ENCODE data around the gene CFHR3. TPM values are rescaled to one million over a fixed set of nuclear protein-coding genes. Genes with fewer than 3 reads are reported as not detected.
A peak's percentile ranks its signal among the peaks of the same experiment; 100 is the strongest.
"Not testable (repeated sequence)": the region's sequence is repeated elsewhere in the genome, so short reads cannot be mapped to it uniquely, and the experiment has no call there.

CFHR3 gene
- polyA plus RNA-seq: under 1 TPM in 1 of 4 donors, not detected in 3; 0.04 TPM
- long read RNA-seq, donor 1: 0 reads
- long read RNA-seq, donor 2: 0 reads
- long read RNA-seq, donor 3: 0 reads
- long read RNA-seq, donor 4: 0 reads
- long read RNA-seq, donor 5: 0 reads
- long read RNA-seq, donor 6: 0 reads
- long read RNA-seq, donor 7: 0 reads
- long read RNA-seq, donor 8: 0 reads
- long read RNA-seq, donor 9: 0 reads
- long read RNA-seq, donor 10: 0 reads

DNA sequence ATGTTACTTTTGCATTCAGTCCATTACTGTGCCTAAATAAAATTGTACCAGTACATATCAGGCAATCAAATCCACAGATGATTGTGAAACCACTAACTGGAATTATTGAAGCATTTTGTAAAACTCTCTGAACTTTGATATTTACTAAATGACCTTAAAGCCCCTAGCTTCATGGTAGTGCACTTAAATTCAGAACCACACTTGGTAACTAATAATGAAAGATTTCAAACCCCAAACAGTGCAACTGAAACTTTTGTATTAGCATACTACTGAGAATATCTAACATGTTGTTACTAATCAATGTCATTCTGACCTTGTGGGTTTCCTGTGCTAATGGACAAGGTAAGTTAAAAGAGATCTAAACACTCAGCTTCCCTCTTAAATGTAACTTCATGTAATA, at the start of gene CFHR3:
CFHR3 (plus strand) TSS at position 238 of the 400 bp plus-strand sequence; CDS start at position 285, 47 bp downstream.
- Histone ChIP-seq H3K9me3 (ENCODE audit: control insufficient read depth in 2 of 2, insufficient read depth in 1 of 2, low read depth in 1 of 2, low read length in 1 of 2) (no peaks in the 10 kb centered on the region), H3K27ac (ENCODE audit: low read depth in 1 of 3, low read length in 2 of 3) (no peak within 1 kb of the TSS), H3K27me3 (ENCODE audit: control insufficient read depth in 3 of 3, insufficient read depth in 3 of 3, low read length in 3 of 3) (no peaks in the 10 kb centered on the region), H3K4me1 (ENCODE audit: control insufficient read depth in 3 of 3, insufficient read depth in 2 of 3, low read depth in 1 of 3, low read length in 2 of 3) (no peaks in the 10 kb centered on the region), H3K4me3 (ENCODE audit: low read depth in 1 of 3, low read length in 3 of 3) (no peak within 1 kb of the TSS), H3K36me3 (ENCODE audit: control insufficient read depth in 3 of 3, insufficient read depth in 2 of 3, low read depth in 1 of 3, low read length in 3 of 3) (no peaks in the 10 kb centered on the region)
- DNase-seq: no peak
- no peak for FAIRE-seq

DNA sequence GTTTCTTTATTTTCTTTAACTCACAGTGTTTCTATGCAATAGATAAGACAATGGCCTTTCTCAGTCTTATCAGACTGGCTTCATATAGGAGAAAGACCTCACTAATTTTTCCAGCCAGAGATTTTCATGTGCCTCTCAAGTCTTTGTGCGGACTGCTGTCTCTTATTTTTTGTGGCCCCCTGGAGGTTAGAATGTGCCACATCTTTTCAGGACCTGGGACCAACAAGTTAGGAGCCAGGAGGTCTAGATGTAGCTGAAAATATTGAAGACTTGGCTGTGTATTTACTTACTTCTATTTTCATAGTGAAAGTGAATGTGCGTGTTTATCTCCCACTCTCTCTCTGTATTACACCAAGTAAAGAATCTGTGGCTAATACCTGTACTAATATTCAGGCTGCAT, 42.1 kb upstream of the CFHR3 start:
- no peak for DNase-seq
- H3K27me3 ChIP-seq (ENCODE audit: control insufficient read depth in 3 of 3, insufficient read depth in 3 of 3, low read length in 3 of 3): no peaks in the 10 kb centered on the region
- no peaks in the 10 kb centered on the region for H3K4me1 ChIP-seq (ENCODE audit: control insufficient read depth in 3 of 3, insufficient read depth in 2 of 3, low read depth in 1 of 3, low read length in 2 of 3)
- H3K36me3 ChIP-seq (ENCODE audit: control insufficient read depth in 3 of 3, insufficient read depth in 2 of 3, low read depth in 1 of 3, low read length in 3 of 3): no peaks in the 10 kb centered on the region
- H3K27ac ChIP-seq (ENCODE audit: low read depth in 1 of 3, low read length in 2 of 3): no peak overlapping the region
- WGBS, 3 donors: 79 to 88% (median 85%) methylated on average over 2 of the region's 2 CpGs
- FAIRE-seq: no peak
- peaks cover 0 to 2% of the 10 kb centered on the region in 2 donors for H3K9me3 ChIP-seq (ENCODE audit: control insufficient read depth in 2 of 2, insufficient read depth in 1 of 2, low read depth in 1 of 2, low read length in 1 of 2)
- no peak overlapping the region for H3K4me3 ChIP-seq (ENCODE audit: low read depth in 1 of 3, low read length in 3 of 3)

DNA sequence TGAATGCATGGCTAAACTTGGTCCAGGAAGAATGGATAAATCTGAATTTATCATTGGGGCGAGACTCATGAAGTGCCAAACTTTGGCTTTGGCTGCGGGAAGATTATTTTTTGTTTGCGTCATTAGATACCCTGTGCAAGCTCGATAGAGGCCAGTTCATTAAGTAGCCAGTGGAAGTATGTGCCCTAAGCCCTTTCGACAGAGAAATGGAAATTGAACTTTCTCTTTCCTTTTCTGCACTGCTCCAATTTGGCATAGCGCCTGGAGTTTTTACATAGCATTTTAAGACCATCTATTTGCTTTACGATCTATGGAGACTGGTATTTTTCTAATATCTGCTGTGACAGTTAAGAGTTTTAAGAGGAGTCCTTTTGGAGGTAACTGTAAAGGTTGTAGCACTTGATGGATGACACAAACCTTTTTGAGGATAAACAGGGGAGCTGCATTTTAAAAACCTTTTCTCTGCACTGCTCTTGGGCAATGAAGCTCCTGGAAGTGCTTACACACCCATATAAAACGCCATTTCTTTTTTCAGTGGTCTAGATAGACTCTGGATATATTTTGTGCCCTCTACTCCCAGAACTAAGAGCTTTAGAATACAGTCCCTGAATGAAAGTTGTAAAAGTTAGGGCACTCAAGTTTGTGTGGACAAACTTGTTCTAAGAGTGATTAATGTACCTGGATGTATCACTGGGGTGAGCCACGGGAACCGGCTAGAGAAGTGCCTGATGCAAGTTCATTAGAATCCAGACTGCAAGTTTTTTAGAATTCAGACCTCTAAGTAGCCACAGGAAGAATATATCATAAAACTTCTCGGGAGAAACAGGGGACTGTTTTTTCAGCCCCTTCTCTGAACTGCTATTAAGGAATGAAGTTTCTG, 41.3 kb upstream of the CFHR3 start:
- Histone ChIP-seq H3K9me3 (ENCODE audit: control insufficient read depth in 2 of 2, insufficient read depth in 1 of 2, low read depth in 1 of 2, low read length in 1 of 2) (peaks cover 0 to 2% of the 10 kb centered on the region in 2 donors), H3K36me3 (ENCODE audit: control insufficient read depth in 3 of 3, insufficient read depth in 2 of 3, low read depth in 1 of 3, low read length in 3 of 3) (no peaks in the 10 kb centered on the region), H3K27me3 (ENCODE audit: control insufficient read depth in 3 of 3, insufficient read depth in 3 of 3, low read length in 3 of 3) (no peaks in the 10 kb centered on the region), H3K4me1 (ENCODE audit: control insufficient read depth in 3 of 3, insufficient read depth in 2 of 3, low read depth in 1 of 3, low read length in 2 of 3) (no peaks in the 10 kb centered on the region), H3K27ac (ENCODE audit: low read depth in 1 of 3, low read length in 2 of 3) (no peak overlapping the region), H3K4me3 (ENCODE audit: low read depth in 1 of 3, low read length in 3 of 3) (no peak overlapping the region)
- WGBS, 3 donors: 69 to 82% (median 71%) methylated on average over 11 of the region's 11 CpGs
- DNase-seq (no peak), FAIRE-seq (no peak)

DNA sequence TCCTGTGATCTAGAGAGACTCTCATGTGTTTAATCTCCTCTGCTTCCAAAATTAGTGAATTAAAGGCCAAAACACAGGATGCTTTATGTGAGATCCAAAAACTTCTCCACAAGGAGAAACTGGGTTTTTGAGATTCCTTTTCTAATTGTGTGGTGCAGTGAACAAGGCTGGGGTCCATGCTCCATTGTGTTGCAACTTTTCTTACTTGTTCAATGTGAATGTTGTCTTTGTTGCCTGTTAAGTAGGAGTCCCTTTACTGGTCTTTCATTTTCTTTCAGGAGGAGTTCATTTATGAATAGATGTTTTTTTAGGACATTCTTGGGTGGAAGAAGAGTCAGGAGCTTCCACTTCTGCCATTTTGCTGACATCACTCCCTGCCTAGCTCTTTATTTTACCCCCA, 40.6 kb upstream of the CFHR3 start:
- H3K9me3 ChIP-seq (ENCODE audit: control insufficient read depth in 2 of 2, insufficient read depth in 1 of 2, low read depth in 1 of 2, low read length in 1 of 2): peaks cover 0 to 9% of the 10 kb centered on the region in 2 donors
- H3K27me3 ChIP-seq (ENCODE audit: control insufficient read depth in 3 of 3, insufficient read depth in 3 of 3, low read length in 3 of 3): no peaks in the 10 kb centered on the region
- DNase-seq (no peak), FAIRE-seq (no peak)
- H3K4me3 ChIP-seq (ENCODE audit: low read depth in 1 of 3, low read length in 3 of 3): no peak overlapping the region
- H3K27ac ChIP-seq (ENCODE audit: low read depth in 1 of 3, low read length in 2 of 3): no peak overlapping the region
- no peaks in the 10 kb centered on the region for H3K4me1 ChIP-seq (ENCODE audit: control insufficient read depth in 3 of 3, insufficient read depth in 2 of 3, low read depth in 1 of 3, low read length in 2 of 3)
- no peaks in the 10 kb centered on the region for H3K36me3 ChIP-seq (ENCODE audit: control insufficient read depth in 3 of 3, insufficient read depth in 2 of 3, low read depth in 1 of 3, low read length in 3 of 3)

DNA sequence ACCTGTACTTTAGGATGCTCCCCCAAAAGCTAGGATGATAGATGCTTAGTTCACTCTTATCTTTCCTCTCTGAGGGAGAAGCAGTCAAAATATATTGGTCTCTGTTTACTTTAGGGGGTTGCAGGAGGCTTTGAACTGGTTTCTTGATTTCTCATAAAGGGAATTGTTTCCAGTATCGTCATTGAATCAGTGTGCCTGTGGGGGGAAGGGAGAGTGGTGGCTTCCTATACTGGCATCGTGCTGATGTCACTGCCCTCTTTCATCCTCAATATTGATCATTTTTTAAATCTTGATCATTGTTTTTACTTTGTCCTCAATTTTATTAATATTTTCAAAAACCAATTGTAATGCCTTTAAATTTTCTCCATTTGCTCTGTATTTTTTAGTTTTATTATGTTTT, 40.2 kb upstream of the CFHR3 start:
- no peak for FAIRE-seq
- H3K4me3 ChIP-seq (ENCODE audit: low read depth in 1 of 3, low read length in 3 of 3): no peak overlapping the region
- H3K9me3 ChIP-seq (ENCODE audit: control insufficient read depth in 2 of 2, insufficient read depth in 1 of 2, low read depth in 1 of 2, low read length in 1 of 2): peaks cover 0 to 11% of the 10 kb centered on the region in 2 donors
- no peaks in the 10 kb centered on the region for H3K4me1 ChIP-seq (ENCODE audit: control insufficient read depth in 3 of 3, insufficient read depth in 2 of 3, low read depth in 1 of 3, low read length in 2 of 3)
- 68 to 77% (median 75%) methylated on average over 2 of the region's 2 CpGs for WGBS, 3 donors
- H3K36me3 ChIP-seq (ENCODE audit: control insufficient read depth in 3 of 3, insufficient read depth in 2 of 3, low read depth in 1 of 3, low read length in 3 of 3): no peaks in the 10 kb centered on the region
- DNase-seq: no peak
- H3K27me3 ChIP-seq (ENCODE audit: control insufficient read depth in 3 of 3, insufficient read depth in 3 of 3, low read length in 3 of 3): no peaks in the 10 kb centered on the region
- H3K27ac ChIP-seq (ENCODE audit: low read depth in 1 of 3, low read length in 2 of 3): no peak overlapping the region

DNA sequence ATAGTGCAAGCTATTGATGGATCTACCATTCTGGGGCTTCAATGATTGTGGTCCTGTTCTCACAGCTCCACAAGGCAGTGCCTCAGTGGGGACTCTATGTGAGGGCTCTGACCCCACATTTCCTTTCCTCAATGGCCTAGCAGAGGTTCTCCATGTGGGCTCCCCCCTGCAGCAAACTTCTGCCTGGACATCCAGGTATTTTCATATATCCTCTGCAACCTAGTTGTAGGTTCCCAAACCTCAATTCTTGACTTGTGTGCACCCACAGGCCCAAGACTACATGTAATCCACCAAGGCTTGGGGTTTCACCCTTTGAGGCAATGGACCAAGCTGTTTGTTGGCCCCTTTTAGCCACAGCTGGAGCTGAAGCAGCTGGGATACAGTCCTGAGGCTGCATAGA, 35.9 kb upstream of the CFHR3 start:
- DNase-seq (no peak), FAIRE-seq (no peak)
- no peaks in the 10 kb centered on the region for H3K27me3 ChIP-seq (ENCODE audit: control insufficient read depth in 3 of 3, insufficient read depth in 3 of 3, low read length in 3 of 3)
- no peak overlapping the region for H3K27ac ChIP-seq (ENCODE audit: low read depth in 1 of 3, low read length in 2 of 3)
- no peak overlapping the region for H3K4me3 ChIP-seq (ENCODE audit: low read depth in 1 of 3, low read length in 3 of 3)
- no peaks in the 10 kb centered on the region for H3K4me1 ChIP-seq (ENCODE audit: control insufficient read depth in 3 of 3, insufficient read depth in 2 of 3, low read depth in 1 of 3, low read length in 2 of 3)
- peaks cover 0 to 12% of the 10 kb centered on the region in 2 donors for H3K9me3 ChIP-seq (ENCODE audit: control insufficient read depth in 2 of 2, insufficient read depth in 1 of 2, low read depth in 1 of 2, low read length in 1 of 2)
- H3K36me3 ChIP-seq (ENCODE audit: control insufficient read depth in 3 of 3, insufficient read depth in 2 of 3, low read depth in 1 of 3, low read length in 3 of 3): no peaks in the 10 kb centered on the region

DNA sequence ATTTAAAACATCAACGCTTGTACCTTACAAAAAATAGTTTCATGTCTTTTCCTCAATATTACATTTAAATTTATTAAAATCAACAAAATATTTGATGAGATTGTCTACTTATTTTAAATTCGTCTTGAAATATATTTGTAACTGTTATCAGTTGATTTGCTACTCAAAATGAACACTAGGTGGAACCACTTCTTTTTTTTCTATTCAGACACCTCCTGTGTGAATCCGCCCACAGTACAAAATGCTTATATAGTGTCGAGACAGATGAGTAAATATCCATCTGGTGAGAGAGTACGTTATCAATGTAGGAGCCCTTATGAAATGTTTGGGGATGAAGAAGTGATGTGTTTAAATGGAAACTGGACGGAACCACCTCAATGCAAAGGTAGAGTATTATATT, 31.4 kb upstream of the CFHR3 start:
- not testable (repeated sequence) for H3K36me3 ChIP-seq (ENCODE audit: control insufficient read depth in 3 of 3, insufficient read depth in 2 of 3, low read depth in 1 of 3, low read length in 3 of 3); H3K27me3 ChIP-seq (ENCODE audit: control insufficient read depth in 3 of 3, insufficient read depth in 3 of 3, low read length in 3 of 3); DNase-seq; H3K4me1 ChIP-seq (ENCODE audit: control insufficient read depth in 3 of 3, insufficient read depth in 2 of 3, low read depth in 1 of 3, low read length in 2 of 3); H3K4me3 ChIP-seq (ENCODE audit: low read depth in 1 of 3, low read length in 3 of 3); H3K27ac ChIP-seq (ENCODE audit: low read depth in 1 of 3, low read length in 2 of 3)
- H3K9me3 ChIP-seq (ENCODE audit: control insufficient read depth in 2 of 2, insufficient read depth in 1 of 2, low read depth in 1 of 2, low read length in 1 of 2): peaks cover 0 to 12% of the 10 kb centered on the region in 2 donors
- 31 to 42% (median 33%) methylated on average over 6 of the region's 6 CpGs for WGBS, 3 donors
- FAIRE-seq: peak; percentile 10

DNA sequence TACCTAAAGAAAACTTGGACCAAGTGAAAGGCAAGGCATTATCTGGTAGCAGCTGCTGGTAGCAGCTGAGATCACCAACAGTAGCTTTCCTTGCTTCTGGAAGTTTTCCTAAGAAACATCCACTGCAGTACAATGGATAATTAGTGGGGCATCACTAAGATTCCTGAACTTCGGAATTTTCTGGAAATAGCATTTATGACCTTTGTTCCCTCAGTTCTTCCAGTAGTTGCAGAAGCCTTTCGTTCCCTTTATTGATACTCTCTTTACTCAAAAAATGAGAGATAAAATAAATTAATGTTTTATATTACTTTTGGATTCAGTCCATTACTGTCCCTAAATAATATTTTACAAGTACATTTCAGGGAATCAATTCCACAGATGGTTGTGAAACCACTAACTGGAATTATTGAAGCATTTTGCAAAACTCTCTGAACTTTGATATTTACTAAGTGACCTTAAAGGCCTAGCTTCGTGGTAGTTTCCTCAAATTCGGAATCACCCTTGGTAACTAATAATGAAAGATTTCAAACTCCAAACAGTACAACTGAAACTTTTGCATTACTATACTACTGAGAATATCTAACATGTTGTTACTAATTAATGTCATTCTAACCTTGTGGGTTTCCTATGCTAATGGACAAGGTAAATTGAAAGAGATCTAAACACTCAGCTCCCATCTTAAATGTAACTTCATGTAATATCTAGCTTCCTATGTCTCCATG, 9.5 kb upstream of the CFHR3 start:
- 48 to 75% (median 50%) methylated on average over 4 of the region's 4 CpGs for WGBS, 3 donors
- H3K27ac ChIP-seq (ENCODE audit: low read depth in 1 of 3, low read length in 2 of 3); H3K36me3 ChIP-seq (ENCODE audit: control insufficient read depth in 3 of 3, insufficient read depth in 2 of 3, low read depth in 1 of 3, low read length in 3 of 3); H3K9me3 ChIP-seq (ENCODE audit: control insufficient read depth in 2 of 2, insufficient read depth in 1 of 2, low read depth in 1 of 2, low read length in 1 of 2); DNase-seq; H3K4me3 ChIP-seq (ENCODE audit: low read depth in 1 of 3, low read length in 3 of 3); H3K4me1 ChIP-seq (ENCODE audit: control insufficient read depth in 3 of 3, insufficient read depth in 2 of 3, low read depth in 1 of 3, low read length in 2 of 3); H3K27me3 ChIP-seq (ENCODE audit: control insufficient read depth in 3 of 3, insufficient read depth in 3 of 3, low read length in 3 of 3): not testable (repeated sequence)
- peak; percentile 74 for FAIRE-seq
